K562 treated with DMSO at 1 percent for 24 hours (cell line): ENCODE data around the gene CEP89. TPM values are rescaled to one million over a fixed set of nuclear protein-coding genes. Genes with fewer than 3 reads are reported as not detected.

Experiments
- total RNA-seq: library from RNA; unstranded; fragments of 300-600 nt; gene quantifications from 2 replicates; pipeline ENCODE4 v1.2.3, GENCODE V29; 2022; ENCODE audit warnings: low read depth; ENCODE audit not compliant: insufficient read depth

Gene CEP89
- total RNA-seq, result 12.1 and 14.4 TPM in 2 replicates

DNA sequence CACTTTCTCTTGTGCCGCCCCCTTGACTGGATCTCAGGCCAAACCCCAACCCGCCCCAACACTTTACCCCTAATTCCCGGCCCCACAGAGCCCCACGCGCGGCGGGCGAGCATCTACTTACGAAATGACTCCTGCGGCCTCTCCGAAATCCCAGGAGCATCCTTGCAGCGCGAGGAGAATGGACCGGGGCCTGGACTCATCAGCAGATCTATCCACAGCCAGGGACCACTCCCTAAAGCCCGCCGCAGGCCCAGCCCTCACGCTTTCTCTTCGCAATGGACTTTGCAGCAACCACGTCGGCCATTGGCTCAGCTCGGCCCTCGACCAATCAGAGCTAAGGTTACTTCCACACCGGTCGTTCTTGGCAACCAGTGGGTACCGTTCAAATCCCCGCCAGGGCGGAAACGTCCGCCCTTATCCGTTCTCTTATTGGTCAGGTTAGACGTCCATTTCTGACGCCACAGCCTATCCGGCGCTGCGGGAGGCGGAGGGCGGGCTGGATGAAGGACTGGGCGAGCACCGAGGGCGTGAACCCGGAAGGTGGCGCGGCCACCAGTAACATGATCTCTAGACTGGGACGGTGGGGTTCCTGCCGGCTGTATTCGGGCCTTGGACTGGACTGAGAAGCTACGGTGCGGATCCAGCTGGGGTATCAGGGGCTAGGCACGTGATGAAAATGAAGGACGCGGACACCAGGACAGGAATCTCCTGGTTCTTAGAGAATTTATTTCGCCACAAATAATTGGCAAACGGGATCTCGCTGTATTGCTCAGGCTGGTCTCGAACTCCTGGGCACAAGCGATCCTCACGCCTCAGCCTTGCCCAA, at the start of gene CEP89, which contains the start of gene FAAP24:
Gene CEP89, minus strand, starts transcription at position 244 of the 826 bp plus-strand sequence. Its CDS starts 84 bp downstream, at position 160.
Gene FAAP24, plus strand, starts transcription at position 528 of the 826 bp plus-strand sequence. CDS start 955 bp downstream, outside the sequence.

DNA sequence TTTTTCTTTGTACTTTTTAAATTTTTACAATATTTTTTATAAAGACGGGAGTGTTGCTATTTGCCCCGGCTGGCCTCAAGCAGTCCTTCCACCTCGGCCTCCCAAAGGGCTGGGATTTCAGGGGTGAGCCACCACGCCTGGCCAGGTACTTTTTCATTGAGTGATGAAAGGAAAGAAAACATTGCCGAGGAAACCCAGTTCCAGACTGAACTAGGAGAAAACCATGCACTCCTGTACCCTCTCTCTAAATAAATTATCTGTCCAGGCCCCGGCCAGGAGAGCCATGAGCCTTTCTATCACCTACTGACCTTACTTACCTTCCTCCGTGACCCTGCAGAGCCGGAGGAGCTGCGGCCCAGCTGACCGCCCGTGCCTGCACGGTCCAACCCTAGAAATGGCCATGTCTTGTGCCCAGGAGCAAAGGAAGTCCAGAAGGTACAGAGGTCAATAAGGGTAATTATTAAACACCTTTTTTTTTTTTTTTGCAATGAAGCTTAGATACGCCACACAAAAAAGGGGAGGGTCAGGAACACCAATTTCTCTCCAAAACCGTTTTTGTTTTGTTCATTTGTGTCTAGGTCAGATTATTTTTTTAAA, 102.3 kb downstream of the CEP89 start, which contains the start of gene SLC7A9:
Gene SLC7A9, minus strand, starts transcription at position 399 of the 597 bp plus-strand sequence. CDS start 1,233 bp downstream, outside the sequence.

Other genes with a start within 250 kb of the CEP89 start
- gene SLC7A9, start 102.2 kb downstream of the CEP89 start, total RNA-seq, result not detected in 2 replicates
- 7.7 and 12.1 TPM in 2 replicates for gene FAAP24, start 284 bp upstream of the CEP89 start, total RNA-seq
- gene RHPN2, start 92.9 kb upstream of the CEP89 start, total RNA-seq, result 6.0 and 7.2 TPM in 2 replicates
- 5.1 and 6.7 TPM in 2 replicates for gene GPATCH1, start 109.2 kb upstream of the CEP89 start, total RNA-seq
- gene WDR88, start 160.2 kb upstream of the CEP89 start, total RNA-seq, result 0.49 TPM in 1 of 2 replicates, not detected in the other
- not detected in 2 replicates for gene LRP3, start 222.4 kb upstream of the CEP89 start, total RNA-seq